Measurements from ENCODE around the gene ANK2.

Gene ANK2

DNA sequence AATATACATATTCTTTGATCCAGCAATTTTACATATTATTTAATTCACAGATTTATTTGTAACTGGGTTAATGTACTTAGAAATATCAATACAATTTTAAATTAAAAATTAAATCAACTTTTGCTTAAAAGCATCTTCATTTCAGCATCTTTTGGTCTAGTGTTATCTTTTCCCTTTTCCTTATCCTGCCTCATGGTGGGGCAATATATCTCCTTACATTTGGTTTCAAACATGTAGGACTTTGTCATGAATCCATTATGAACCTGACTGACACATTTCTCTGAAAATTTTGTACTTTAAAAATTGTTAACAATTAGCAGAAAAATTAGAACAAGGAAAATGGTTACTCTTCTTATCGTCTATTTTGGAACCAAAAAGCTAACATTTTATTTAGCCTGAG lies 42.8 kb upstream of the ANK2 start:
- no peak for TF ChIP-seq EZH2phosphoT487 (IDR thresholded peaks at IDR 0.05; ENCODE audit: borderline replicate concordance)
- Histone ChIP-seq H3K4me3 (ENCODE audit: low read length, poor library complexity, severe bottlenecking) (no peak overlapping the region), H3K9ac (ENCODE audit: low read depth, low read length, poor library complexity, severe bottlenecking) (no peak overlapping the region), H3K27me3 (ENCODE audit: insufficient read depth, low read length, poor library complexity, severe bottlenecking) (no peaks in the 10 kb centered on the region), H3F3A (ENCODE audit: low read depth) (no peaks in the 10 kb centered on the region), H3K9me3 (ENCODE audit: insufficient read depth, low read depth, low read length) (no peaks in the 10 kb centered on the region), H3K79me2 (ENCODE audit: insufficient read depth, low read length) (no peaks in the 10 kb centered on the region), H4K20me1 (ENCODE audit: insufficient read depth, low read length, poor library complexity, severe bottlenecking) (no peaks in the 10 kb centered on the region), H3K4me2 (ENCODE audit: low read depth, low read length, poor library complexity, severe bottlenecking) (no peak overlapping the region), H2AFZ (ENCODE audit: low read length) (no peak overlapping the region), H3K4me1 (ENCODE audit: insufficient read depth, low read length, poor library complexity, severe bottlenecking) (no peaks in the 10 kb centered on the region), H3K9me2 (replicated peaks; ENCODE audit: low read depth, low read length) (no peaks in the 10 kb centered on the region), H3K36me3 (ENCODE audit: insufficient read depth, low read length) (no peaks in the 10 kb centered on the region)

DNA sequence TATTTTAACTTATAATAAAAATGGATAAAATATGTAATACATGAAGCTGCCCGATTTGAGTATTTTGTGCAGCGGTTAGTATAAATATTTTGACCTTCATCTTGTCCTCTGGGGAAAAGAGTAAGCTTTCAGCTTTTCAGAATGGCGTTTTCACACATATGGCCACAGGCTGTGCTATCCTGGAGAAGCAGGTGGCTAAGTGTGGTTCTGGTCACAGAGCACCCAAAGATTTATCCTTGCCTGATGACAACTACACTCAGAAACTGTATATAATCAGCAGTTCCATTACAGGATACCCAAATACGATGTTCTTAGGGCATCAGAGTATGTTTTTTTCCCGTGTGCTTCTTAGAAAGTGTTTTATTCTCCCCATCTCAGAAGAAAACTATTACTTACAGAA lies 42.3 kb upstream of the ANK2 start:
- Histone ChIP-seq H2AFZ (ENCODE audit: low read length) (no peak overlapping the region), H3K9me2 (replicated peaks; ENCODE audit: low read depth, low read length) (no peaks in the 10 kb centered on the region), H3F3A (ENCODE audit: low read depth) (no peaks in the 10 kb centered on the region), H3K4me1 (ENCODE audit: insufficient read depth, low read length, poor library complexity, severe bottlenecking) (no peaks in the 10 kb centered on the region), H4K20me1 (ENCODE audit: insufficient read depth, low read length, poor library complexity, severe bottlenecking) (no peaks in the 10 kb centered on the region), H3K27me3 (ENCODE audit: insufficient read depth, low read length, poor library complexity, severe bottlenecking) (no peaks in the 10 kb centered on the region), H3K9me3 (ENCODE audit: insufficient read depth, low read depth, low read length) (no peaks in the 10 kb centered on the region), H3K9ac (ENCODE audit: low read depth, low read length, poor library complexity, severe bottlenecking) (no peak overlapping the region), H3K4me2 (ENCODE audit: low read depth, low read length, poor library complexity, severe bottlenecking) (no peak overlapping the region), H3K36me3 (ENCODE audit: insufficient read depth, low read length) (no peaks in the 10 kb centered on the region), H3K79me2 (ENCODE audit: insufficient read depth, low read length) (no peaks in the 10 kb centered on the region), H3K4me3 (ENCODE audit: low read length, poor library complexity, severe bottlenecking) (no peak overlapping the region)
- TF ChIP-seq, protein P1, sequence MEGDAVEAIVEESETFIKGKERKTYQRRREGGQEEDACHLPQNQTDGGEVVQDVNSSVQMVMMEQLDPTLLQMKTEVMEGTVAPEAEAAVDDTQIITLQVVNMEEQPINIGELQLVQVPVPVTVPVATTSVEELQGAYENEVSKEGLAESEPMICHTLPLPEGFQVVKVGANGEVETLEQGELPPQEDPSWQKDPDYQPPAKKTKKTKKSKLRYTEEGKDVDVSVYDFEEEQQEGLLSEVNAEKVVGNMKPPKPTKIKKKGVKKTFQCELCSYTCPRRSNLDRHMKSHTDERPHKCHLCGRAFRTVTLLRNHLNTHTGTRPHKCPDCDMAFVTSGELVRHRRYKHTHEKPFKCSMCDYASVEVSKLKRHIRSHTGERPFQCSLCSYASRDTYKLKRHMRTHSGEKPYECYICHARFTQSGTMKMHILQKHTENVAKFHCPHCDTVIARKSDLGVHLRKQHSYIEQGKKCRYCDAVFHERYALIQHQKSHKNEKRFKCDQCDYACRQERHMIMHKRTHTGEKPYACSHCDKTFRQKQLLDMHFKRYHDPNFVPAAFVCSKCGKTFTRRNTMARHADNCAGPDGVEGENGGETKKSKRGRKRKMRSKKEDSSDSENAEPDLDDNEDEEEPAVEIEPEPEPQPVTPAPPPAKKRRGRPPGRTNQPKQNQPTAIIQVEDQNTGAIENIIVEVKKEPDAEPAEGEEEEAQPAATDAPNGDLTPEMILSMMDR (conservative IDR thresholded peaks at IDR 0.05; ENCODE audit: low read length): no peak
- no peak for TF ChIP-seq EZH2phosphoT487 (IDR thresholded peaks at IDR 0.05; ENCODE audit: borderline replicate concordance)

DNA sequence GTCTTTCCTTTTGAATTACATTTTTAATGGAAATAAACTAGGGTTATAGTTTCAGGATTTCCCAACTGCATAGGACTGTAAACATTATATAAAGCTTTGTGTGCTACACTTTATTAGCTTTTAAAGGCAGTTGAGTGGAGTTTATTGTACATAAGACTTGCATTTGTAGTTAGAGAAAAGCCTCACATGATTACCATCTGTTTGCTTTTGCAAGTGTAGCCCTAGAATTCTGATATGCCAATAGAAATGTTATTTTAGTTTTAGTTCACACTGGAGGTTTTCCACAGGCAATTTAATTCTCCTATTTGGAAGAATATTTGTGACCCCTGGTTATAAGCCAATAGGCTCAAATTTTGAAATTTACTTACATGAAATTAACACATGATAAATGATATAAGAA lies 41.3 kb upstream of the ANK2 start:
- no peaks in the 10 kb centered on the region for H3K9me3 ChIP-seq (ENCODE audit: insufficient read depth, low read depth, low read length)
- no peaks in the 10 kb centered on the region for H4K20me1 ChIP-seq (ENCODE audit: insufficient read depth, low read length, poor library complexity, severe bottlenecking)
- TF ChIP-seq EZH2phosphoT487 (IDR thresholded peaks at IDR 0.05; ENCODE audit: borderline replicate concordance): no peak
- TF ChIP-seq, protein P1 (conservative IDR thresholded peaks at IDR 0.05; ENCODE audit: low read length): no peak
- no peaks in the 10 kb centered on the region for H3K4me1 ChIP-seq (ENCODE audit: insufficient read depth, low read length, poor library complexity, severe bottlenecking)
- no peaks in the 10 kb centered on the region for H3K36me3 ChIP-seq (ENCODE audit: insufficient read depth, low read length)
- H2AFZ ChIP-seq (ENCODE audit: low read length): no peak overlapping the region
- no peak overlapping the region for H3K4me3 ChIP-seq (ENCODE audit: low read length, poor library complexity, severe bottlenecking)
- H3F3A ChIP-seq (ENCODE audit: low read depth): no peaks in the 10 kb centered on the region
- H3K4me2 ChIP-seq (ENCODE audit: low read depth, low read length, poor library complexity, severe bottlenecking): no peak overlapping the region
- no peaks in the 10 kb centered on the region for H3K27me3 ChIP-seq (ENCODE audit: insufficient read depth, low read length, poor library complexity, severe bottlenecking)
- no peaks in the 10 kb centered on the region for H3K79me2 ChIP-seq (ENCODE audit: insufficient read depth, low read length)
- no peaks in the 10 kb centered on the region for H3K9me2 ChIP-seq (replicated peaks; ENCODE audit: low read depth, low read length)
- H3K9ac ChIP-seq (ENCODE audit: low read depth, low read length, poor library complexity, severe bottlenecking): no peak overlapping the region

DNA sequence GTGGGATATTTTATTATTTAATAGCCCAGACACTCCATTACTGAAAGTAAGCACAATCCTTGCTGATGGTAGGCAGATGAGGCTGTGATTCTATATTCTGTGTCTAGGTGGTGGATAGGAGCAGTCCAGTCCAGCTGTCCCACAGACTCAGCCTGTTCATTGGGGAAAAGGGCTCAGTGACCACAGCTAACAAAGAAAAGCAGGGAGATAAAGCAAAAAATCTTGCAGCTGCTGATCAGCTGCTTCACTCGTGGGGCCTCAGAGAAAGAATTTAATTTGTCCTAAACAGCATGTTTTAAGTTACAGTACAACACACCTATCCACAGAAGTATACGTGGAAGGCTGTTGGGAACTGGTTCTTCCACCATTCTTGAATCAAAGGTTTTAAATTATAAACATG lies 40.7 kb upstream of the ANK2 start:
- H3K4me1 ChIP-seq (ENCODE audit: insufficient read depth, low read length, poor library complexity, severe bottlenecking): no peaks in the 10 kb centered on the region
- H4K20me1 ChIP-seq (ENCODE audit: insufficient read depth, low read length, poor library complexity, severe bottlenecking): no peaks in the 10 kb centered on the region
- no peaks in the 10 kb centered on the region for H3F3A ChIP-seq (ENCODE audit: low read depth)
- no peaks in the 10 kb centered on the region for H3K9me2 ChIP-seq (replicated peaks; ENCODE audit: low read depth, low read length)
- no peak overlapping the region for H3K9ac ChIP-seq (ENCODE audit: low read depth, low read length, poor library complexity, severe bottlenecking)
- no peaks in the 10 kb centered on the region for H3K27me3 ChIP-seq (ENCODE audit: insufficient read depth, low read length, poor library complexity, severe bottlenecking)
- TF ChIP-seq, protein P1 (conservative IDR thresholded peaks at IDR 0.05; ENCODE audit: low read length): no peak
- TF ChIP-seq EZH2phosphoT487 (IDR thresholded peaks at IDR 0.05; ENCODE audit: borderline replicate concordance): no peak
- no peaks in the 10 kb centered on the region for H3K9me3 ChIP-seq (ENCODE audit: insufficient read depth, low read depth, low read length)
- no peak overlapping the region for H3K4me2 ChIP-seq (ENCODE audit: low read depth, low read length, poor library complexity, severe bottlenecking)
- H2AFZ ChIP-seq (ENCODE audit: low read length): no peak overlapping the region
- no peak overlapping the region for H3K4me3 ChIP-seq (ENCODE audit: low read length, poor library complexity, severe bottlenecking)
- H3K79me2 ChIP-seq (ENCODE audit: insufficient read depth, low read length): no peaks in the 10 kb centered on the region
- no peaks in the 10 kb centered on the region for H3K36me3 ChIP-seq (ENCODE audit: insufficient read depth, low read length)

Measured in Loucy (cell line).